ENCODE results near the gene KDM4D.

DNA sequence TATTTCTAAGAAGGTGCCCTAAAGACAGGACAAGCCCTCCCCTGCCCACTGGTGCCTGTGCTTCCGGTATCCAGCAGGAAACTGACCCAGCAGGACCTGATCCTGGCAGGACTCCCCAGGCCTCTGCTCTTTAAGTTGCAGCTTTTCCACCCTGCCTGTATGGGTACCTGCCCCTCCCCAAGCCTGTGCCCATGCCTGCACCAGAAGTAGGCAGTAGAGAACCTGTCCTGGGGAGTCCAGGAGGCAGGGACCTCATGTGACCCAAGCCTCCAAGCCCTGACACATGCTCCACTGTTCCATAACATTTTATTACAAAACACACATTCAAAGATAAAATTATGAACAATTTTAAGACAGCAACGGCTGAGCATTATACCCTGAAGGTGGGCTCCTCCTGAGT is 14.3 kb upstream of the KDM4D start:
- TF ChIP-seq, protein P1, sequence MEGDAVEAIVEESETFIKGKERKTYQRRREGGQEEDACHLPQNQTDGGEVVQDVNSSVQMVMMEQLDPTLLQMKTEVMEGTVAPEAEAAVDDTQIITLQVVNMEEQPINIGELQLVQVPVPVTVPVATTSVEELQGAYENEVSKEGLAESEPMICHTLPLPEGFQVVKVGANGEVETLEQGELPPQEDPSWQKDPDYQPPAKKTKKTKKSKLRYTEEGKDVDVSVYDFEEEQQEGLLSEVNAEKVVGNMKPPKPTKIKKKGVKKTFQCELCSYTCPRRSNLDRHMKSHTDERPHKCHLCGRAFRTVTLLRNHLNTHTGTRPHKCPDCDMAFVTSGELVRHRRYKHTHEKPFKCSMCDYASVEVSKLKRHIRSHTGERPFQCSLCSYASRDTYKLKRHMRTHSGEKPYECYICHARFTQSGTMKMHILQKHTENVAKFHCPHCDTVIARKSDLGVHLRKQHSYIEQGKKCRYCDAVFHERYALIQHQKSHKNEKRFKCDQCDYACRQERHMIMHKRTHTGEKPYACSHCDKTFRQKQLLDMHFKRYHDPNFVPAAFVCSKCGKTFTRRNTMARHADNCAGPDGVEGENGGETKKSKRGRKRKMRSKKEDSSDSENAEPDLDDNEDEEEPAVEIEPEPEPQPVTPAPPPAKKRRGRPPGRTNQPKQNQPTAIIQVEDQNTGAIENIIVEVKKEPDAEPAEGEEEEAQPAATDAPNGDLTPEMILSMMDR (IDR thresholded peaks at IDR 0.05): no peak
- no peak for TF ChIP-seq POLR2A (IDR thresholded peaks at IDR 0.05)
